Stimulated activated CD8-positive, alpha-beta memory T cell treated with anti-CD3 and anti-CD28 coated beads, Interleukin-7, amount 100 ng/mL, for 4 hours (primary cell): ENCODE measurements around the gene PTPRD.

Experiments
- DNase-seq, 2 donors: peaks; one replicate each; pipeline ENCODE4 v3.0.0-alpha.2; 2020; ENCODE audit warnings: low read depth in 2 of 2

Gene PTPRD

DNA sequence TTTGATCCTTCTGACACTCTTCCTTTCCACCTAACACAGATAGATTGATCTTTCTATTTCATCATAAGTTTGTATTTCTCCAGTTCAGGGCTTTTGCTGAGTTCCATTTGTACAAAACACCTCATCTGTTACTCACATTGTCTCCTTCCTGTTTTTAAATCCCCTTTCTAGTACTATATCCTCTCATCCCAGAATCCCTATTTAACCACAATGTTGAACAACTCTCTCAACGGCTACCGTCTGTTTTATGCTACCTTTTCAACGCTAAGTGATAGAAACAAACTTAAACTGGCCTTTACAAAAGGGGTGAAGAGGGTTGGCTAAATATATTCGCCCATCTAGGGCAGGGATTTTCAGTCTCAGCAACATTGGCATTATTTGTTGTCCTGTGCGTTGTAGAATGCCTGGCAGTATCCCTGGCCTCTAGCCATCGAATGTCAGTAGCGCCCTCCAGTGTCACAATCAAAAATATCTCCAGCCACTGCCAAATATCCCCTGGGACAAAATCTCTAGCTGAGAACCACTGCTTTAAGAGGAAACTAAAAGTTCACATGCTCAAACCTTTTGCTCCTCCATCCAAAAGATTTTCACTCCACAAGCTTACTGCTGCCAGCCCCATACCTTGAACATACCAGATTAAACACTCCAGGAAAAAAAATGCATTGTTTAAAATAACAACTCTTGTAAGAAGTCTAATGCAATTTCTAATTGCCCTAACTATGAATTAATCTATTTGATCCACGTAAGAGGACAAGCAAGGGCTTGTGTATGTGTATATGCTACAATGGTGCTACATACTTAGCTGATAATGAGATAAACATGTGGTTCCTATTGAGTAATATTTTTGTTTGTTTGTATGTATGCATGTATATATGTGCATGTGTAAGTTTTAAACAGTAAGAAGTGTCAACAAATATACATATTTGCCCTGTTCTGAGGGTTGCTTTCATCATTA, 344.0 kb downstream of the PTPRD start:
- DNase-seq, result no peak

DNA sequence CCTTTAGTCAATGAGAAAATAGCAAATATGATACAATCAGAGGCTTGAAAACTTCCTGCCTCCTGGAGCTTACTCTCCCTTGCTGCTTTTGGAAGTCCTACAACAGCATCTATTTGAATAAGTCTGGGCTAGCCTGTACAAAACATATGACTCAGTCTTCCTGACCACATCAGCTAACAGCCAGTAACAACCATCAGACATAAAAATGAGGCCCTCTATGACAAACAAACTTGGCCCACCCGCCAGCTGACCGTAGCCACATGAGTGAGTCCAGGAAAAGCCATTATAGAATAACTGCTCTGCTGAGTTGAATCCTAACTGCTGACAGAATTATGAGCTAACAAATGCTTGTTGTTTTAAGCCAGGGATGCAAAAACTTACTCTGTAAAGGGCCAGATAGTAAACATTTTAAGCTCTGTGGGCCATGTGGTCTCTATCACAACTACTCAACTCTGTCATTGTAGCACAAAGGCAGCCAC, 347.6 kb downstream of the PTPRD start:
- no peak for DNase-seq

DNA sequence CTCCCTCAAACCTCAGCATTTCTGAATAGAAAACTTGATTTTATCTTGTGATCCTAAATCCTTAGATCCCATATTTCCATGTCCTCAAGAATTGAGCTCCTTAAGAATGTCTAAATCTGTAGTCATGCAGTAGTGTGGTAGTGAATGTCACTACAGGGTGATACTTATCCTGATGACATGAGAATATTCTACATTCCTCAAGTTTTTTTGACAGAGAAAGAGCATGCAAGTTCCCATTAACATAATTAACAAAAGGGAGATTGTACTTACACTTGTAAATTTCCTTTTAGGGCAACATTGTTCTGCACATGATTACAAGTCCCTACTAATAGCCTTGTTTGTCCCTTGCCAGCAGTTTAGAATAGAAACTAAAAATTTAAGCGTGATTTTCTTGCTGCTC, 352.3 kb downstream of the PTPRD start:
- no peak for DNase-seq

DNA sequence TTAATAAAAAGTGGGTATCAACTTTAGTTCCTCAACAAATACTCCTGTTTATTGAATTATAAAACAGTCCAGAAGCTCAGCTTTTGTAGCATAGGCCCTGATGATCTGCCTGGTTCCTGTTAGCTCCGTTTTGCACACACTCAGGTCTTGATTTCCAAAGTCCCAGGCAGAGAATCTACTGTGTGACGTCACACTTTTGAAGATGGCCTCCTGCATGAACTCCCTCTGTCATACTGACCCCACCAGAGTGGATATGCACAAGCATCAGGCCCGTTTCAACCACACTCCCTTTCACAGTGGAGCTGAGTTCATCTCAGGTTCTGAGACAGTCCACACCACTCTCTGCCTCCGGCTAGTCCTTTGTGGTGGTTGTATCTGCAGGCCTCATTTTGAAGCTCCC, 353.1 kb downstream of the PTPRD start:
- no peak for DNase-seq

DNA sequence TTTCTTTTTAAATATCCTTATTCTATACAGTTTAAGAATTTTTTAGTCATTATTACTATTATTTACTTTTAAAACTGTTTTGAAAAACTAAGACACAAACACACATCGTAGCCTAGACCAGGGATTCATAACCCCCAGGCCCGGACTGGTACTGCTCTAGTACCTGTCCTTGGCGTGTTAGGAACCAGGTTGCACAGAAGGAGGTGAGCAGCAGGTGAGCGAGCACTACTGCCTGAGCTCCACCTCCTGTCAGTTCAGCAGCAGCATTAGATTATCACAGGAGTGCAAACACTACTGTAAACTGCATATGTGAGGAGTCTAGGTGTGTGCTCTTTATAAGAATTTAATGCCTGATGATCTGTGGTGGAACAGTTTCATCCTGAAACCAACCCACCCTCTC, 357.0 kb downstream of the PTPRD start:
- DNase-seq, result no peak

DNA sequence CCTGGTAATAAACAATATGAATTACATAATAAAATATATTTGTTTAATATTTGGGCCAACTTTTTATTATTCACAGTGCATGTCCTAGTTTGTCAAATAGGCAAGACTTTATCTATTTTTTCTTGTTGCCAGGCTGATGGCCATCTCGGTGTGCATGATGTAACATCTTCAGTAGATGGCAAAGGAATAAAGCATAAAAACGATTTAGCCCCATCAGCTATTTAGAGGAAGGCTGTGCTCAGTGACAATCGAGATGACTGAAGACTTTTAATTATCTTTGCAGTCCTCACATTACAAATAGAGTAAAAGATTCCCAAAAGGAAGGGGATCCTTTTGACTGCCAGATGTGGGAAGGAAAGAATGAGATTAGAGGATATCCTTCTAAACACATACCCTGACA, 358.5 kb downstream of the PTPRD start:
- no peak for DNase-seq

DNA sequence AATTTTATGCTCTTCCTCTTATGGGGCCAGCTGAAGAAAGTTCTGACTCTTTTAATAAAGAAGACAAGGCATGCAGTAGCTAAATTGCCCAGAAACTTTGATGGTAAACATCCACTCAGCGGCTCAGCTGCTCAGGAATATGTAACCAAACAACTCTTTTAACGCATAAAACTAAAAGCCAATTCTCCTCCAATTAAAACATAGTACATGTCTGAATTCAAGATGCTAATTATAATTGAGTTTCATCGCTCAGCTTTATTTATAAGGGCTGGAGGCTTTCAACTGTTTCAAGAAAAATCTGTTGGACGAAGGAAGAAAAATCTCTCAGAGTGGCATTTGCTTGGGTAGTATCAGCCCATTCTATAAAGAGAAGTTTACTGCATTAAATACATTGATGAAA, 359.5 kb downstream of the PTPRD start:
- DNase-seq, result no peak

DNA sequence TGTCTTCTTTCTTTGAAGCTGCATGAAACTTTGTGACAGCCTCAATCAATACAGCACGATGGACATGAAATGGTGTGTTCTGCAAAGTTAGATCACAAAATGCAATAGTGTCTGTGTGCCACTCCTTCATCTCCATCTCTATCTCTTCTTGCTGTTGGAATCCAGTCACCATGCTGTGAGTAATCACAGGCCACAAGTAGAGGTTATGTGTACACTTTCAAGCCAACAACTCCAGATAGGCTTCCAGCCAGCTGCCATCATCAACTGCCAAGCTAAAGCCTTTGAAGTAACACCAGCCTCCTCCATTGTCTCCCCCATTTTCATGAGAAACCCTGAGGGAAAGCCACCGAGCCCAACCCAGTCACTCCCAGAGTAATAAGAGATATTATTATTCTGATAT, 360.6 kb downstream of the PTPRD start:
- DNase-seq, result no peak

DNA sequence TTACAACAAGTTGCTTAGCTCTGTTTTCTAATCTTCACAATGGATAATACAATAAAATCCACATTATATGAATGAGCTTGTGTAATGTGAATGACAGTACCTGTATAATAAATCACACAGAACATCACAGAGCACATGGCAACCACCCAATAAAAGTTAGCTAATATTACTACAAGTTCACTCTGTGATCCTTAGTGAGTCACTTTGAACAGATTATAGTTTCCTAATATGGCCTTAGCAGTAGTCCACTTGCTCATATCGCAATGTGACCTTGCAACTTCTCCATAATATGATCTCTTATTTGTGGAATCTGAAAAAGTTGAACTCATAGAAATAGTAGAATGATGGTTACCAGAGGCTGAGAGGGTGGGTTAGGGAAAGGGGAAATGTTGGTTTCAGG, 361.3 kb downstream of the PTPRD start:
- no peak for DNase-seq

DNA sequence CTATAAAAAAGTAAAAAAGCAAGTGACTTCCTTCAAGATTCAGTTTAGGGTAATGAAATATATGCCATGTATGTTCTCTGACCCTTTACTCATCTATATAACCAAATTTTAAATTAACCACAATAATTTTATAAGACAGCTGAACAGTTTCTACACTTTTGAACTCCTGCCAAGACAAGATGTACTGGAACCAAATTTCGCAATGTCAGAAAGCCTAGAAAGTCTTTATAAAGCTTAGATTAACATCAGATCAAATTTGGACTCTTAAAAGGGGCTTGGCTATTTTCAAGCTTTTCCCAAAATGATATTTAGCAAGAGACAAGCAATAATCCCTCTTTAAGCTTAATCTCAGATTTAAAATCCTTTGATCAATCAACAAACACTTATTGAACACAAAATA, 362.6 kb downstream of the PTPRD start:
- no peak for DNase-seq

DNA sequence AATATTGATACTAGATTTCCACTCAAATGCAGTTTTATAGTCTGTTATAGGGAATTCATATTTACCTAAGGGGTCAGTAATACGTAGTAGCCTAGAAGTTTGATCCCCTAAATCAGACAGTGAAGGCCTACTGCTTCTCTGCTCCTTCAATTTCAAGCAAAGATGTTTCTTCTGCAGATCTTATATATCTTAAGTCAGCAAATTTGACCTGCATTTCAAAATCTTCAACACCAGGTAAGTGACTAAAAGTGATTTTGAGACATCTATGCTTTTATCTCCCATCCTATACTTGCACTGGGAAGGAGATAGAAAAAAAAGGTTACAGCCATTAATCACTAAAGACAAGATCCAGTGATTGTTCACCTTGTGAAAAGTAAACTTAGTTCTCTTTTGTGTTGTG, 363.9 kb downstream of the PTPRD start:
- no peak for DNase-seq

DNA sequence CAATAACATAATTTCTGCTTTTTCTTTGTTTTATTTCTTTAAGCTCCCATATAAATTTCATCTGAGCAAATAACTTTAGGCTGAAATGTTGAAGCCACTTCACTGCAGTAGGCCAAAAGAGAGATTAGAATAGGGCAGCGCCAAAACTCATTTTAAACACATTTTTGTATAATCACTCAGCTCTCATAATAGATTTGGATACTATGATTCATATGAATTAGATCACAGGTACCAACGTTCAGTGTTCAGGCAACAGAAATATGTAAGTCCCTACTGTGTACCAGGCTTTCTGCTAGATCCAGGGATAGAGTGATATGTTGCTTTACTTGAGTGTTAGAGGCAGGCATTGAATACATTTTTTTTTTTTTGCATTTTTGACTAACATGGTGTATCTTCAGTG, 370.5 kb downstream of the PTPRD start:
- DNase-seq, result no peak

DNA sequence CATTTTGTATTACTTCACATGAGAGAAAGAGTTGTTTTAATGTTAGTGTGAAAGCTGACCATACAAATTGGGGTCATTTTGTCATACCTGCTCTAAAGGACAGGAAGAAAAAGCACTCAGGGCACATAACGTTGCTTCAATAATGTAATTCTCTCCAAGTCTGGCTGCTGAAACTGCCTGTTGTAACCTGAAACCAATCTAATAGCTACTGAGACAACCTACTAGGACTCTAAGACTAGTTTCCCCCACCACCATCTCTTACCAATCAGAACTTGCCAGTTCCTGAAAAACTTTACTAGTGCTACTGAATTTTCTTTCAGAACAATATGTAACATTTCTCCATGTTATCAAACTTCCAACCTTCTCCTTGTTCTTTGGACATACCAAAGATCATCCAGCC, 374.7 kb downstream of the PTPRD start:
- no peak for DNase-seq

DNA sequence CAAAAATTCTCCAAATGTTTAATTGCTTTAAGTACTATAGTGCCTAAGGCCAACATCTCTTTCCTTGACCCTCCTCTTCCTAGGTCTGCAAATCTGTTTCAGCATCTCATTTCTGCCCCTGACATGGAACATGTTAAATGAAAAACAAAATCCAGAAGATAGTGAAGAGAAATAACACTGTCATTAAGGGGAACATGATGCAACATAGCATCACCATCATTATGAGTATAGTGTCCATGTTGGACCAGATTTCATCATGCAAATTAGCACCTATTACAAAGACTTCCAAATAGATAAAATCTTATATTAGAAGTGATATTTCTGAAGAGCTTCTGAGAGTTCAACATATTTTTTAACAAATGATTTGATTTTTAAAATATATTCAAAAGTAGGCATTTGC, 375.2 kb downstream of the PTPRD start:
- no peak for DNase-seq

DNA sequence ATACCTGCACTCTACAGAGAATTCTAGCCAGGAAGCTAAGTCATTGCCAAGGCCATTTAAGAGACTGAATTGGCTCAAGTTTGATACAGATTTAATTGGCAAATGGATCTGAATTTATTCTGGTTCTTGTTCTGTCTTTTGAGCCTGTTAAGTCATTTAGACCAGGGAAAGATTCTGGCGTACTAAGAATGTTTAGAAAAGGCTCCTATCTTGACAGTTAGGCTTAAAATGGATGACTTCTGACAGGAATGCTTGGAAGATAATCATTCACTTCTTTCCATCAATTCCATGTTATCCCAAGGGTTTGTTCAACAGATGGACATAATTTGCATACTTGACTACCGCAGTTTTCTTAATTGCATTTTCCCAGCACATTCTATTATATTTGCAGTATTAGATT, 376.6 kb downstream of the PTPRD start:
- DNase-seq, result no peak

DNA sequence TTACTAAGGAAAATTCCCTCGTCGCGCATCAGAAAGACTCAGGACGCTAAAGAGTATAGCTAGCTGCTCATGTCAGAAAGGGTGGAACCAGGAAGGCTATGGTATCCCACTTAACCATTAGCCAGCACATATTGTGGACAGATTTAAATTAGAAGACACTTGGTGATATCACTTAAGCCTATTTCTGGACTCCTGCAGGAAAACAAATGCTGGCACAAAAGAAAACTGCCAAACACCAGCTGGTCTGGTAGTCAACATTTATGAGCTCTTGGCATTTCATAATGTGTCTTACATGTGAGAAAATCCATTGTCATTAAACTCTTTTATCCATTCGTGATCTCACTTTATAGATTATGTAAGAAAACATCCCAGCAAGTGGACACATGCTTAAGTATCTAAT, 377.4 kb downstream of the PTPRD start:
- DNase-seq, result no peak

DNA sequence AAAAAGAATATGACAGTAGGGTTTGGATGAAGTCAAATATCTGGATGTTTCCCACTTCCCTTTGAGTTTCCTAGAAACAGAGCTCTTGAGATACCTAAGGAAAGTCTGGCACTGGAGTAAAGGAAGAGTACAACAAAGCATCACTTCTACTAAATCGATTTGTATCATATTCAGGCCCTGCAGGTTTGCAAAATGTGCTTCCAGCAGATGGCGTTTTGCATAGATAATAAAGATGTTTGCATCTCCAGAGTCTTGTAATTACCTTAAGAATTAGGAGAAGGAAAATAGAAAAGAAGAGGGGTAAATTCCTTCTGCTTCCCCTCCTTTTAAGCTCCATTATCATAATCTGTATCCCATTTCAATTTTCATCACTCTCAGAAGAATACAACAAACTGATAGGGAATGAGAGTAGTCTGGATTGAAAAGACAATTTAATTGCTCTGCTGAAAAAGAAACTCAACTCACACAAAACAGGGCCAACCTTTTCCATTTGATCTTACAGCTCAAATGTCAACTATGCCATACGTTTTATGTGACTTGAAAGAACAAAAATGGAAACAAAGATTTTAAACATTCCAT, 380.4 kb downstream of the PTPRD start:
- no peak for DNase-seq

DNA sequence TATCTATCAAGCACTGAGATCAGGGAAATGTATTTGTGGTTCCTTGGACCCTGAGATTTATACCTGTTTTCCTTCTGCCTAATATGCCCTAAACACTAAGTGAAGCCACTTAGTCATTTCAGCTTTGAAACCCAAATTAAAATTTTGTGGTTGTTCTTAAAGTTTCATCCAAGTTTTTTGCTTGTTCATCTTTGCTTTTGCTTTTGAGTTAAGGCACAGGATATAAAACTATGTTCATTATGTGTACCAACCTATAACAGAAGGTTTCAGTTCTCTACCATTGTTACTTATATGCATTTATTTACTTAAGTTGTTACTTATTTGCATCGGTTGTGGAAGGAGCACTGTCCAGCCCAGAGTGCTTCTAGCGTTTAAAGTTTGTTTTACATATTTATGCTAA, 382.3 kb downstream of the PTPRD start:
- DNase-seq, result no peak

DNA sequence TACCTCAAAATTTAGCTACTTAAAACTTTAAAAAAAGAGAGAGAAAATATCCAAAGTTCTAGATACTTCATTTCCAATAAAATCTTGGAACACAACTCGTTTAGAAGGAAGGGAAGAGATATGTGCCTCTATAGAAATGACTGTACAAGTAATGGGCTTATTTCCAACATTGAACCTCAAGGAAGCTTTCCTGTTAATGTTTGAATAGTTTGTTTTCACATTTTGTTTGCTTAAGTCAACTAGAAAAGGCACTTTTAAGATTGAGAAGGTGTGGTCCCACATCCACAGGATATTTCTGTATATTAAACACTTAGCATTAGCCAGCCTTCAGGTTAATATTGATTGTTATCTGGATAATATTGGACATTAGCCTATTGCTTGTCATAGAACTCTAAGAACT, 384.7 kb downstream of the PTPRD start:
- no peak for DNase-seq

DNA sequence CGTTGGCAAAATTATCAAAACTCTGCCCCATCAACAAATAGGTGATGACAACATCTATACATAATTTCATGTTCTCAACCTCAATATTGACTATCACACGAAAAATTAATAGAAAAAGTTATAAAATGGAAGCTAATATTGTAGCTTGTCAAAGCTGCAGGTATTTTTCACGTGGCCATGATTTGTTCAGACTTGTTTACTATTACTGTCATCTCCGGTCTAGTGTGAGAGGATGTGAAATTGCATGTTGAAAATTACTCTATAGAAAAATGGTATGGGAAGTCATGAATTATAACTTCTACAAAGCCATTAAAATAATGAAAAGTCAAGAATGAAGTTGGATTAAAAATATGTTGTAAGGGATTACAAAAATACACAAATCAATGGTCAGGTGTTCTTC, 385.8 kb downstream of the PTPRD start:
- no peak for DNase-seq

DNA sequence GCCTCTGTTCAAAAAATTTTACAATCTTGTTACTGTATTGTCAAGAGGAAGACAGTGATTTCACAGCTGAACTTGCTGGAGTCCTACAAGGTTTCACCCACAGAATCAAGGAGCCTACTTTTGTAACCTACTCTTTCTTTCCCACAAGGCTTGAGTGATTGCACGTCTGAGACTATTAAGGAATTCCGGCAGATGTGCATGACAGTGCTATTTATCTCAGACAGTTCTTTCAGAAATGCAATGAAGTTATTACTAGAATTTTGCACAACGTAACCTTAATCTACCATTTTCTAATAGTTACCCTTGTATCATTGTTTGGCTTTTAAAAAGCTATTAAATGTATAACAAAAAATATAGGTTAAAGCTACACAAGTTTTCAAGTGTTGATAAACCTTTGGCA, 400.1 kb downstream of the PTPRD start:
- no peak for DNase-seq

DNA sequence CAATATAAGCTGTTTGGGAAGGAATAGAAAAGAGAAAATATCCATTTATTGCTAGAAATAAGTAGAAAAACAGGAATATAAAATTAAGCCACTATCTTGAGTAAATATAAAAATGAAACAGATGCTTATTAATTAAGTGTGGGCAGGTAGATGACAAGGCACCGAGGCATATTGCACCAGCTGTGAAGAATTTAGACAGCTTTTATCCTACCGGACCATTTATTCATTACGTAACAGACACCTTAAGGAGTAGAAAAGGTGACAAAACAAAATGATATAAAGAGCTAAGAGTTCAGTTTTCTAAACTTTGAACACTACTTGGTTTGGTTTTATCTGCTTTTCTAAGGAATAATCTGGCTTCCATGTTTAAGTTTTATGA, 404.1 kb downstream of the PTPRD start:
- DNase-seq, result no peak

DNA sequence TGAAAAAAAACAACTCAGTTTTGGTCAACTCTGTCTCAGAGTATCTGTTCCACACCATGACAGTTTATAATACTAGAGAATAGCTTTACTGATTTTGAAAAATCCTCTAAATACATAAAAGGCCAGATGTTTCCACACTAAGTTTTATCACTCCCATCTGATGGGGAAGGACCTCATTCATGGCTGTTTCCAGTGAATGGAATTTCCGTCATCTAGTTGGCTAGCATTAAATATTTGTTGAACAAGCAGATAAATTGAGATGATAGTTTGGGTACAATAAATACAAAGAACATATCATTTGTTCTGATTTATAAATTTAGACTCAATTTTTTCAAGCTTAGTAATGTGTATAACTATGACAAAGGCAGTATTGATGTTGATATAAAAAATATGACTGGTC, 408.5 kb downstream of the PTPRD start:
- DNase-seq, result no peak

DNA sequence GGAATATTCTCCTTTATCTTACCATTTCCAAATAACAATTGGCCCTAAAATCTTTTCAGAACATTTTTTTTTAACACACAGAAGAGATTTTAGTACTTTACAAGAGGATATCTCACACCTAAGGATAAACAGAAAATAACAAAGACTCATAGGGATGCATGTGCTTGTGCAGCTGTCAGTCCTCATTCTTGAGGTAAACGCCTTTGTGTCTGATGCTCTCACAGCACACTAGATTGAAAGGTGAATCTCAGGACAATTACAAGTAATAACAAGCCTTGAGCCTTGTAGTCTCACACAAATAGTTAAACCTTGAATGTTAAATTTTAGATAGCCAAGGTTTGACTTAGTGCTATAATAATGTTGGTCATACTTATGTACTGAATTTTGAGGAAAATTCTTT, 439.2 kb downstream of the PTPRD start:
- DNase-seq, result no peak
